Measurements from ENCODE around the gene GABPB1. TPM values are rescaled to one million over a fixed set of nuclear protein-coding genes. Genes with fewer than 3 reads are reported as not detected.

GABPB1 gene
- total RNA-seq, 2 donors from 2014 or later: 13.6 to 15.7 TPM

GRCh38 chr15:50238255-50238654 lies 116.7 kb downstream of the GABPB1 start:
- no peak for DNase-seq
- TF ChIP-seq, protein P1, sequence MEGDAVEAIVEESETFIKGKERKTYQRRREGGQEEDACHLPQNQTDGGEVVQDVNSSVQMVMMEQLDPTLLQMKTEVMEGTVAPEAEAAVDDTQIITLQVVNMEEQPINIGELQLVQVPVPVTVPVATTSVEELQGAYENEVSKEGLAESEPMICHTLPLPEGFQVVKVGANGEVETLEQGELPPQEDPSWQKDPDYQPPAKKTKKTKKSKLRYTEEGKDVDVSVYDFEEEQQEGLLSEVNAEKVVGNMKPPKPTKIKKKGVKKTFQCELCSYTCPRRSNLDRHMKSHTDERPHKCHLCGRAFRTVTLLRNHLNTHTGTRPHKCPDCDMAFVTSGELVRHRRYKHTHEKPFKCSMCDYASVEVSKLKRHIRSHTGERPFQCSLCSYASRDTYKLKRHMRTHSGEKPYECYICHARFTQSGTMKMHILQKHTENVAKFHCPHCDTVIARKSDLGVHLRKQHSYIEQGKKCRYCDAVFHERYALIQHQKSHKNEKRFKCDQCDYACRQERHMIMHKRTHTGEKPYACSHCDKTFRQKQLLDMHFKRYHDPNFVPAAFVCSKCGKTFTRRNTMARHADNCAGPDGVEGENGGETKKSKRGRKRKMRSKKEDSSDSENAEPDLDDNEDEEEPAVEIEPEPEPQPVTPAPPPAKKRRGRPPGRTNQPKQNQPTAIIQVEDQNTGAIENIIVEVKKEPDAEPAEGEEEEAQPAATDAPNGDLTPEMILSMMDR (IDR thresholded peaks at IDR 0.05): no peak
- Histone ChIP-seq H3K4me3 (no peak overlapping the region), H3K27me3 (no peaks in the 10 kb centered on the region), H3K4me1 (no peaks in the 10 kb centered on the region), H3K9me3 (no peaks in the 10 kb centered on the region), H3K27ac (no peak overlapping the region), H3K9ac (ENCODE audit: low read depth in 2 of 2, low read length in 2 of 2) (no peak overlapping the region), H3K36me3 (no peaks in the 10 kb centered on the region)
- intact Hi-C loops (cut with DNase I): no loop called here

DNA sequence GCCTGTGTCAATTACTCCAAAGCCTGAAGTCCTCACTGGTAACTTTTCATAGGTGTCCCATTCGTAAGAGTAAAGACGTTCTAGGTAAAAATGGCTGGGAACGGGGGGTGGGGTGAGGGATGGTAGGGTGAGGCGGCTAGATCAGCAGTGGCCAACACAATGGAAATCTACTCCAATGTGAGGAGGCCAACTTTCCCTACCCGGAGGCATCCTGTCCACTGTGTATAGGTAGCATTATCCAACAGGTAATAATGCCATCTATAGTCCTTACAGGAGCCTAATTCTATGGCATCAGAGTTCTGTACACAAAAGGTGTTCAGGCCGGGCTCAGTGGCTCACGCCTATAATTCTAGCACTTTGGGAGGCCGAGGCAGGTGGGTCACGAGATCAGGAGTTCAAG lies 118.6 kb downstream of the GABPB1 start:
- TF ChIP-seq, protein P1 (IDR thresholded peaks at IDR 0.05): no peak
- Histone ChIP-seq H3K4me3 (no peak overlapping the region), H3K4me1 (no peaks in the 10 kb centered on the region), H3K27ac (no peak overlapping the region), H3K36me3 (no peaks in the 10 kb centered on the region), H3K9me3 (no peaks in the 10 kb centered on the region), H3K9ac (ENCODE audit: low read depth in 2 of 2, low read length in 2 of 2) (no peak overlapping the region), H3K27me3 (no peaks in the 10 kb centered on the region)
- intact Hi-C loops (cut with DNase I): no loop called here
- no peak for DNase-seq

DNA sequence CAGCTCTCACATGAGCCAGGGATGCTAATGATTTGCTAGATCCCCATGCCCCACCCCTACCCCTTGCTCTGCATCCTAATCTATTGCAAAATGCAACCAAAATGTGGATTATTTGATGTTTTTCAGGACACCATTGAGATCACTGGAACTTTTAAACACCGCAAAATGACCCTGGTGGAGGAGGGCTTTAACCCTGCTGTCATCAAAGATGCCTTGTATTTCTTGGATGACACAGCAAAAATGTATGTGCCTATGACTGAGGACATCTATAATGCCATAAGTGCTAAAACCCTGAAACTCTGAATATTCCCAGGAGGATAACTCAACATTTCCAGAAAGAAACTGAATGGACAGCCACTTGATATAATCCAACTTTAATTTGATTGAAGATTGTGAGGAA lies 119.2 kb downstream of the GABPB1 start:
- no peak overlapping the region for H3K9ac ChIP-seq (ENCODE audit: low read depth in 2 of 2, low read length in 2 of 2)
- no peaks in the 10 kb centered on the region for H3K9me3 ChIP-seq
- intact Hi-C loops (cut with DNase I): no loop called here
- no peak for DNase-seq
- TF ChIP-seq, protein P1 (IDR thresholded peaks at IDR 0.05): no peak
- no peaks in the 10 kb centered on the region for H3K36me3 ChIP-seq
- H3K27me3 ChIP-seq: no peaks in the 10 kb centered on the region
- no peak overlapping the region for H3K4me3 ChIP-seq
- no peaks in the 10 kb centered on the region for H3K4me1 ChIP-seq
- no peak overlapping the region for H3K27ac ChIP-seq

- intact Hi-C loops (cut with DNase I): no loop called here
- Histone ChIP-seq H3K36me3 (no peaks in the 10 kb centered on the region), H3K4me1 (no peaks in the 10 kb centered on the region), H3K9me3 (no peaks in the 10 kb centered on the region), H3K27me3 (no peaks in the 10 kb centered on the region), H3K9ac (ENCODE audit: low read depth in 2 of 2, low read length in 2 of 2) (no peak overlapping the region), H3K27ac (peak overlapping the region; percentile 51), H3K4me3 (no peak overlapping the region)
- DNase-seq: no peak
- TF ChIP-seq, protein P1 (IDR thresholded peaks at IDR 0.05): no peak
Measured at GRCh38 chr15:50234764-50235163, 120.2 kb downstream of the GABPB1 start.

DNA sequence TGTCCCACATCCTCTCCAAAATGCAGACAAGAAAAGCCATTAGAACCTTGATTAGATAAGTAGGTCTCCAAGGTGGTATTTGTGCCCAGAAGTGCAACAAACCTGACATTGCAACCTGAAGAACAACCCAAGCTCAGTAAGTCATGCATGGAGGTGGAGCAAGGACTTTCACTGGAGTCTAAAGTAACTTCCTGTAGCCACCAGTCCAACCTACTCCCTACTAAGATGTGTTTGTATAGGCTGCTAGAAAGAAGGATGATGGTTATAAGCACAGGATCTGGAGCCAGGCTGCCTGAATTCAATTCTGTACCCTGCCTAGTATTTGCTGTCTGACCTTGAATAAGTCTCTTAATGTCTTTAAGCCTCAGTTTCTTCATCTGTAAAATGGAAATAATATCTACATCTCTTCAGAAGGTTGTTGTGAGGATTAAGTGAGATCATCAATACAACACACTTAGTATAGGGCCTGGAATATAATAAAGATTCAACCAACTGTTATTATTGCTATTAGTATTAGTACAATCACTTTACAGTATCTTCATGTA lies 121.7 kb downstream of the GABPB1 start:
- TF ChIP-seq, protein P1 (IDR thresholded peaks at IDR 0.05): no peak
- DNase-seq: no peak
- peak overlapping the region; percentile 51 for H3K27ac ChIP-seq

More for the DNA sequence above, 121.7 kb downstream of the GABPB1 start:
- Histone ChIP-seq H3K9me3 (no peaks in the 10 kb centered on the region), H3K27me3 (no peaks in the 10 kb centered on the region), H3K36me3 (no peaks in the 10 kb centered on the region), H3K4me3 (no peak overlapping the region), H3K4me1 (no peaks in the 10 kb centered on the region), H3K9ac (ENCODE audit: low read depth in 2 of 2, low read length in 2 of 2) (no peak overlapping the region)
- intact Hi-C loops (cut with DNase I): no loop called here

Measured in colonic mucosa (tissue), 4 donors.